GF-D8 (cell line): Measurements from ENCODE around the gene USE1.

Experiments
- DNase-seq: peaks from one replicate; lab custom pipeline; 2025; lab: John Stamatoyannopoulos, UW

USE1 gene

DNA sequence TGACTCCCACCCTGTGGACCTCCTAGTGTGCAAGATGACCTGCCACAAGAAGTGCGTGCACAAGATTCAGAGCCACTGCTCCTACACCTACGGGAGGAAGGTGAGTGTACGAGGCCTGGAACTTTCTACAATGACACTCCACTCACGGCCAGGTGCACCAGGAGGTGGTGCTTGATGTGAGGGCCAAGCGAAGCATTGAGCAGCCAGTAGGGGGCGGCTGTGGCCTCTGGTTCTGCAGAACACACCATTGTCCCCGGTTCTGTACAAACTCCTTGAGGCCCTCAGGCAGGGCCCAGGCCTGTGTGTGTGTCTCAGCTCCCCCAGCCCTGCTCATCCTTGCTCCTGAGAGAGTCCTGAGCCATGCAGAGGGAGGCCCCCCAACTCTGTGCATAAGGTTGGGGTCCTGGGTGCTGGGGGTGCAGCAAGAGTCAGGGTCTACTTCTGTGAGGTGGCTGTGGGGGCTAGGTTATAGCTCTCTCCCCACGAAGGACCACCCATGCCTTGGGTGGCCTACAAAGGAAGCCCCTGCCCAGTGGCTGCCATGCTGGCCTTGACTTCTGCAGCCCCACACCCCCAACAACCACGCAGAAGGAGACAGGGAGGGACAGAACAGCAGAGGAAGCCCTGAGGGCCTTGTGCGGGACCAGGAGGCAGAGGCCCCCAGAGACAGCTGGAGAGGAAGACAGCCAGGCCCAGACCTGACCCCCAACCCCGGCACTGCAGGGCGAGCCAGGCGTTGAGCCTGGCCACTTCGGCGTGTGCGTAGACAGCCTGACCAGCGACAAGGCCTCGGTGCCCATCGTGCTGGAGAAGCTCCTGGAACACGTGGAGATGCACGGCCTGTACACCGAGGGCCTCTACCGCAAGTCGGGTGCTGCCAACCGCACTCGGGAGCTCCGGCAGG is 9.7 kb upstream of the USE1 start:
- no peak for DNase-seq

DNA sequence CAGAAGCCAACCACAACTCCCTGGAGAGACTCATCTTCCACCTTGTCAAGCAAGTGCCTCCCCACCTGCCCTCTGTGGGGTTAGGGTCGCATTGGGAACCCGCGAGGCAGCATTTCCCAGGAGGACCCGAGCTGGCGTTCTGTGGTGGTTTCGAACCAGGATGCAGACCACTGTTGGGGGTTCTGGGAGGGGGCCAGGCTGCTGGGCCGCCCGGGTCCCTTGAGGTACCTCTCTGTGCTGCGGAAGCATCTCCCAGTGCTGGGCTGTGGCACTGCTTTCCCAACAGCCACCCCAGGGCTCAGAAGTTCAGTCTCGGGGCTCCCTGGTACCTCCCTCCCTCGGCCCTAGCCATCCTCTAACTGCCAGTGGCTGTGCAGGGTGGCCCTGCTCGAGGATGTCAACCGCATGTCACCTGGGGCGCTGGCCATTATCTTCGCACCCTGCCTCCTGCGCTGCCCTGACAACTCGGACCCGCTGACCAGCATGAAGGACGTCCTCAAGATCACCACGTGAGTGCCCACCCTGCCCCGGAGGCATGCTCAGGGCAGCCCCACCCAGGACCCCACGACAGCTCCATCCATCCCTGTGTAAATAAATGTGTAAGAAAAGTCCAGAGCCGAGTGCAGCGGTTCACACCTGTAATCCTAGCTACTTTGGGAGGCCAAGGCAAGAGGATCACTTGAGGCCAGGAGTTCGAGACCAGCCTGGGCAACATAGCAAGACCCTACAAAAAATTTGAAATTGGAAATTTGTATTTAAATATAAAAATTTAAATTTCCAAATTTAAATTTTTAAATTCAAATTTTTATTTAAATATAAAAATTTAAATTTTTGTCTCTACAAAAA is 8.2 kb upstream of the USE1 start:
- no peak for DNase-seq

DNA sequence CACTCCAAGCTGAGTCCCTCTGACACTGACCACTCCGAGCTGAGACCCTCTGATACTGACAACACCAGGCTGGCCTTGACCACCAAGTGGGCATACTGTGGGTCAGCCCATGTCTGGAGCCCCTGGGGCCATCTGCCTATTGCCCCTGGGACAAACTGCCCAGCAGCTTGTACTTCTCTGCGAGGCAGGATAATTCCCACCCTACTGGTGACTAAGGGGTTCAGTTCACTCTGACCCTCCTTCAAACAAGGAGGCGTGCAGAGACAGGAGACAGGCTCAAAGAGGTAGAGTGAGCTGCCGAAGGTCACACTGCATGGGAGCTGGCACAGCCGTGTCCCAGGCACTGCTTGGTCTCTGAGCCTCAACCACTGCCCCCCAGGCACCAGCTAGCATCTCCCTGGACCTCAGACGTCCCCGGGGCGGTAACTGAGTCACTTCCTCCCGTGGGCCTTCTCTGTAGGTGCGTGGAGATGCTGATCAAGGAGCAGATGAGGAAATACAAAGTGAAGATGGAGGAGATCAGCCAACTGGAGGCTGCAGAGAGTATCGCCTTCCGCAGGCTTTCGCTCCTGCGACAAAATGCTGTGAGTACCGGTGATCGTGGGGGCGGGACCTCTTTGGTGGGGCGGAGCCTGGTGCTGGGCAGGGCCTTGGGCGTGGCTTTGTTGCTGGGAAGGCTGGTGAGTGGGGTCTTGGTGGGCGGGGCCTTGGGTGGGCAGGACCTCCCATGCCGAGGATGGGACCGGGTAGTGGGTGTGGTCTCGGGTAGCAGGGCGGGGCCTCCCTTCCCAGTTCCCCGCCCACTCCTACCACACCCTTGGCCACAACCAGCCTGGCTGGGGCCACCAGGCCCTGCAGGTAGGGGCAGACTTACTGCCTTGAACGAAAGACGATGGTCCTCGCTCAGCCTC is 5.8 kb upstream of the USE1 start:
- no peak for DNase-seq

DNA sequence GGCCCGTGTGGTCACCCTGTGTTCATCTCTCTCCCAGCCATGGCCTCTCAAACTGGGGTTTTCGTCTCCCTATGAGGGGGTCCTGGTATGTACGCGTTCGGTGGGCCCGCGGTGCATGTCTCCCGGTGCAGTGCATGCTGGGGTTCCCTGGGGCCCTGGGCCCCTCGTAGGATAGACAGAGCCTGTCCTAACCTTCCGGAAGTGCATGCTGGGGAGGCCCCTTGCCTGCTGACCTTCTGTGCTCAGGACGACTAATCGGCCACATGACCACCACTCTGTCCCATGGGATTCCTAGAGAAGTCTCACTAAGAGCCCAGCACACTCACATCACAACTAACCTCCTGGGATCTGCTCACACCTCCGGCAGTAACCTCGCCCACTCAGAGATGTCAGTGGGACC is 4.9 kb upstream of the USE1 start:
- DNase-seq: no peak

DNA sequence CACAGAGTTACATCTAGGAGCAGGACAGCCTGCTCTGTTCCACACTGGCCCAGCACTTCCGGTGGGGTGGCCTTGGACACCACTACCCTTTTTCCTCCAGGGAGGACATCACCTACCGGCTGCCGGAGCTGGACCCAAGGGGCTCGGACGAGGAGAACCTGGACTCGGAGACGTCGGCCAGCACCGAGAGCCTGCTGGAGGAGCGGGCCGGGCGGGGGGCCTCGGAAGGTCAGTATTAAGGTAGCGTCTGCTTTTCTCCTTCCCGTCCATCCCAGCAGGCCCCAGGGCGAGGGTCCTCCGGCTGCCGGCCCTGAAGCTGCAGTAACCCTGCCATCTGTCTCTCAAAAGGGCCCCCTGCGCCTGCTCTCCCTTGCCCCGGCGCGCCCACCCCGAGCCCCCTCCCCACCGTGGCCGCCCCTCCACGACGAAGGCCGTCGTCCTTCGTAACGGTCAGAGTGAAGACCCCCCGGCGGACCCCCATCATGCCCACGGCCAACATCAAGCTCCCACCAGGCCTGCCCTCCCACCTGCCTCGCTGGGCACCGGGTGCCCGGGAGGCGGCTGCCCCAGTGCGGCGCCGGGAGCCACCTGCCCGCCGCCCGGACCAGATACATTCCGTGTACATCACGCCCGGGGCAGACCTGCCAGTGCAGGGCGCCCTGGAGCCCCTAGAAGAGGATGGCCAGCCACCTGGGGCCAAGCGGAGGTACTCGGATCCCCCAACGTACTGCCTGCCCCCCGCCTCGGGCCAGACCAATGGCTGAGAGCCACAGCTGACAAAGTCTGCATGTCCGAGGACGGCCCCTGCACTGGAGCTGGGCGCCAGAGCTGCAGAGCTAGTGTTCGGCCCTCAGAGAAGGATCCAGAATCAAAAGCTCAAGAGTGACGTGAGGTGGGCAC is 3.4 kb upstream of the USE1 start:
- no peak for DNase-seq

DNA sequence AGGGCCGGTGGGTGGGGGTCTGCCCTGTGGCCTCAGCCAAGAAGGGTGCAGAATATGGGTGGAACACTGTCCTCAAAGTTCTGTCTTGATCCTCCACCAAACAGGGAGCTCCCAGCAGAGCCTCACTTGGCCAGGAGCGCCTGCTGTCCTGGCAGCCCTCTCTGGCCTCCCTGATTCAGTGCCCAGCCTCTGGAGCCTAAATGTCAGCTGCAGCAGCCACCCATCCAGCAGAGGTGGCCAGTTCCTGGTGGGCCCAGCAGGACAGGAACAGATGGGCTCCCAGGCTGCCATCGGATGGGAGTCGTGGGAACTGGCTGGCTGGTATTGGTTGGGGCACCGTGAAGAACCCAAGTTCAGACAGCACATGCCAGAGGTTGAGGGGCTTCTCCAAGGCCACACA is 1.8 kb upstream of the USE1 start:
- DNase-seq: no peak

DNA sequence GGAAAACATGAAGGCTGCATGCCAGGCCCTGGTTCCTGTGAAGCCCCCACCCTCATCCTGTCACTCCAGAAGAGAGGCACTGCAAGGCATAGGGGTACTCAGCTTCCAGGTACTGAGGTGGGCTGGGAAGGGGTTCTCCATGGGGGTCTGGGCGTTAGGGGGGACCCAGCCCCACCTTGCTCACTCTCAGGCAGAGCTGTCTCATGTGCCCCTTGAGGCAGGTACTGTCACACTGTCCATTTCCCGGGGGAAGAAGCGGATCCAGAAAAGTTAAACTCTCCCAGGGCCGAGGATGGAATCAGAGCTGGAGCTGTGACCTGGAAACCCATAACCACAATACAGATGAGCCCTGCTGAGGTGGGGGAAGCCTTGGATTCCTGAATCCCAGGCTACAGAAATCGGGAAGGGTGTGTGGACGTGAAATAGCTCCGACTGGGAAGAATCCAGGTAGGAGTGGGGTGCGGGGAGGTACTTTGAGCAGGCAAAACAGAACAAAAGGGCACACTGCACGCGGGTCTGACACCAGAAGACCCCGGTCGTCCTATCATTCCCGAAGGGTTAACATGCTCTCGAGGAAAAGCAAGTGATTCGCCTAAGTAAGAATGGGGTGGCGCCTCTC is 540 bp upstream of the USE1 start:
- DNase-seq: no peak

DNA sequence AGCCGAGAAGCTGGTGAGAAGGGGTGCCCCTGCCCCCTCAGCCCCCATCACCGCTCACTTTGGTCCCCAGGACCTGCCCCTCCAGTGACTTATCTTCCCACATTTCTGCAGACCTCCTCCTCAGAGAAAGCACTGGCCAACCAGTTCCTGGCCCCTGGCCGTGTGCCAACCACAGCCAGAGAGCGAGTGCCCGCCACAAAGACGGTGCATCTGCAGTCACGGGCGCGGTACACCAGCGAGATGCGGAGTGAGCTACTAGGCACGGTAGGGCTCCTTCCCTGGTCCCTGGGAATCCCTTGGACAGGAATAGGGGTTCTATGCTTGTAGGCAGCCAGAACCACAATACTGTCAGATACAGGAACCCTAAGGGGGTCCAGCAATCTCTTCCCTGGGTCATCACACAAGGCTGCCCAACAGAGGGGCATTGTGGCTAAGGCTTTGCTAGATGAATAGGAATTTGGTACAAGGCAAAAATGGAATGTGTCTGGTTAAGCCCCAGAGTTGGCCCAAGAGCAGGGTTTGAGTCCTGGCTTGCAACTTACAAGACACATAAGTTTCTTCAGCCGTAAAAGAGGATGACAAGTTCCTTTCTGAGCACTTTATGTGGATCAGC is 1.0 kb downstream of the USE1 start:
- DNase-seq: no peak

DNA sequence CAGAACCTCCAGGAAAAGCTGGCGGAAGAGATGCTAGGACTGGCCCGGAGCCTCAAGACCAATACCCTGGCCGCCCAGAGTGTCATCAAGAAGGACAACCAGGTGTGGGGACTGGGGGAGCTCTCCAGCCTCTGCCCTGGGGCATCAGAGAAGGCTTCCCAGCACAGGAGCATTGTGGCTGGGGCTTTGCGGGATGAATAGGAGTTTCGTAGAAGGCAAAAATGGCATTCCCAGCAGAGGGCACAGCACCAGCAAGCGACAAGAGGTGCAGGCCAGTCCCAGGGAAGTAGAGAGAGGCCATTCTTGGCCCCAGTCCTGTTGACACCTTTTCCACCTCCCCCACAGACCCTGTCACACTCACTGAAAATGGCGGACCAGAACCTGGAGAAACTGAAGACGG is 4.1 kb downstream of the USE1 start:
- DNase-seq: no peak

DNA sequence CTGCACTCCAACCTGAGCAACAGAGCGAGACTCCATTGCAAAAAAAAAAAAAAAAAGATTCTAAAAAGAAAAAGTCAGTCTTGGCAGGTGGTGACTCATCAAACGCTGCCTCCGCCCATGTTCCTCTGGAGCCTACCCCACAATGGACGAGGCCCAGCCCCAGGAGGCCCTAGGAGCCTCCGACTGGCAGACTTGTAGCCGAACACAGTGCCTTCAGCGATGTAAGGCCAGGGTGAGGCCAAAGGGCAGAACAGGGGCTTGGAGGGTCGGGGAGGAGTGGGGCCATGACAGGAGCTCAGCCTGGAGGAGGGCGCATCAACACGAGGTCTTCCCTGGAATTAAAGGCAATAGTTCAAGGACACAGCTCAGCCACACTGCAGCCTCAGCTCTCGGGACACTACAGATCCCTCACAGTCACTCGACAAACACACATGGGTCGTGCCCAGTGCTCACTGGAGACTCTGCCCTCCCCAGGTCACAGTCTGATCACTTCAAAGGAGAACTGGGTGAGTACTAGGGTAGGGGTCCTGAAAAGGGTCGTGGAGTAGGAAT is 5.1 kb downstream of the USE1 start:
- DNase-seq: no peak

DNA sequence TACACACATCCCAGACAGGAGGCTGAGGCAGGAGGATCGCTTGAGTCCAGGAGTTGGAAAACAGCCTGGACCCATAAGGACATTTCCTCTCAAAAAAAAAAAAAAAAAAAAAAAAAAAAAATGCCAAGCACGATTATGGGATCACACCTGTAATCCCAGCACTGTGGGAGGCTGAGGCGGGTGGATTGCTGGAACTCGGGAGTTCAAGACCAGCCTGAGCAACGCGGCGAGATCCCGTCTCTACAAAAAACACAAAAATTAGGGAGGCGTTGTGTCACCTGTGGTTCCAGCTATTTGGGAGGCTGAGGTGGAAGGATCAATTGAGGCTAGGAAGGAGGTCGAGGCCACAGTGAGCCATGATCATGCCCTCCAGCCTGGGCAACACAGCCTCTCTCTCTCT is 9.9 kb downstream of the USE1 start:
- DNase-seq: no peak

DNA sequence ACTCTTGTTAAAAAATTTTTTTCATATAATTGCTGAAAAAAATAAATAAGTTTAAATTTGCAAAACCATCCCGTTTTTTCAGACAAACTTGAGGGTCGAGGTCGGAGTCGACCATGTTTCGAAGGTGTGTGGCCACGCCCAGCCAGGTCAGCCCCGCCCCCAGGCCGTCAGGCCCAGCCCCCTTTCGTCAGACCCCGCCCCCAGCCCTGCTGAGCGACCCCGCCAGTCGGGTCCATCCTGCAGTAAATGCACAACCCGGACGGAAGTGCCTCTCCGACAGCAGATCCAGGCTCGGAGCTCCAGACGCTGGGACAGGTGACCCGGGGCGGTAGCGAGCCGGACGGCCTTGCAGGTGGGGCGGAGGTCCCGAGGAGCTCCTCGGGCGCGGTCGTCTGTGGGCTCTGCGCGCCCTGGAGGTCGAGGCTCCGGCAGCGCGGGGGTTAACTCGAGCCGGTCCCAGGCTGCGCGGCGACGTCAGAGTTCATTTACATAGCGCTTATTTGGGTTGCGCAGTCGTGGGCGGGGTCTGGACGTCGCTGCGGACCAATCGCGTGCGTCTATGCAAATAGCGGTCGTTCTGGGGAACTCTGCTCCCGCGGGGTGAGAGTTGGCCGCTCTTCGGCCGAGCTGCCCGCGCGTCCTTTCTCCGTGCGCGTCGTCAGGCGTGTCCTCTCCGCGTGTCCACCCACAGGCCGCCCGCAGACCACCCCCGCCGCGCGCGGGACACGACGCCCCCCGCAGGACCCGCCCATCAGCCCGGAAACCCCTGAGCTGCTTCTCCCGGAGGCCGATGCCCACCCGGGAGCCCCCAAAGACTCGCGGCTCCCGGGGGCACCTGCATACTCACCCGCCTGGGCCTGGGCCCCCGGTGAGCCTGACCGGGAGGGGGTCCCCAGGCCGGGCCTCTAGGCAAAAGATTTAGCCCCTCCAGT is 11.1 kb downstream of the USE1 start, which contains the start of gene OCEL1:
Gene OCEL1, plus strand, starts transcription at position 225 of the 932 bp plus-strand sequence. Its CDS starts 22 bp downstream, at position 247.
- peak; percentile 92 for DNase-seq

DNA sequence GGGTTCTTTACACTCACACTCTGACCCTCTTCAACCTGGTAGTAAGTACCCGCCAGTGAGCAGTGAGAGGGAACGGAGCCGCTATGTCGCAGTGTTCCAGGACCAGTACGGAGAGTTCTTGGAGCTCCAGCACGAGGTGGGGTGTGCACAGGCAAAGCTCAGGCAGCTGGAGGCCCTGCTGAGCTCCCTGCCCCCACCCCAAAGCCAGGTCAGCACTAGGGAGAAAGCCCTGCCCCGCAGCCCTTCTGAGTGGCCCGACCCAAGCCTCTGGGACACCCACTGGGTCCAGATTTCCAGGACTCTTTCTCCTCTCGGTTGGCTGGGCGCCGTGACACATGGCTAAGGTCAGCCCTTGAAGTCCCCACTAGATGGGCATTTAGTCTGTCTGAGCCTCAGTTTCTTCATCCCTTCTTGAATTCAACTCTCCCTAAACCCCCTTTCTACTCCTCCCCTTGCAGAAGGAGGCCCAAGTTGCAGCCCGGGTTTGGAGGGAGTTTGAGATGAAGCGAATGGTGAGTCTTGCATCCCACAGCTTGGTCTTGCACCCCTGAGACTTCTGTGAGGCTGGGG is 12.7 kb downstream of the USE1 start:
- DNase-seq: no peak

DNA sequence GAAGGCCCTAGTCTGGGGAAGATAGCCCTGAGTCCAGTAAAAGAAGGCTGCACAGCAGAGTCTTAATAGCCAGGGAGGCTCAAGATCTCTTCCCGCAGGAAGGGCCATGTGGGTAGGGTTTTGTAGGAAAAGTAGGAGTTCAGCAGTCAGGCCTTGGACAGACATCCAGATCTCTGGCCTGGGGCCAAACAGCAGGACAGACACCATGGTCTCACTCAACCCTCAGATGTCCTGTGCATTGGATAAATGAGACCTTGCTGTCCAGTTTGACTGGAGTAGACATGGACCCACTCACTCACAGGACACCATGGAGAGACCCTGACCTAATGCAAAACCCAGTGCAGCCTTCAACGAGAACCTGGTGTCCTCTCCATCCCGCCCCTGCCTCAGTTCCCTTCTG is 14.7 kb downstream of the USE1 start:
- DNase-seq: no peak

DNA sequence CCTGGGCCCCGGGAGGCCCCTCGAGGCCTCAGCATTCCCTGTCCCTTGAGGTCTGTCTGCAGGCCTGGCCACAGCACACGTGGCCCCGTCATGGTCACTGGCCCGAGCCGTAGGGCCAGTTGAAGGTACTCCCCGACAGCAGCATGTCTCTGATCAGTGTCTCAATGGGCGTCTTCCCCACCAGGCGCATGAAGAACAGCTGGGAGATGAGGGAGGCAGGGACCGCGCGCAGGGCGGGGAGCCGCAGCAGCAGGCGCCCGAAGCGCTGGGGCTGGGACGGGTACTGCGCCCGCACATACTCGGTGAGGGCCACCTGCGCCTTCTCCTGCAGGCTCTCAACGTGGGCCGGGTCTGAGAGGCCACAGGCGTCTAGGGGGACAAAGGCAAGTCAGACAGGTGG is 17.1 kb downstream of the USE1 start:
- DNase-seq: no peak

DNA sequence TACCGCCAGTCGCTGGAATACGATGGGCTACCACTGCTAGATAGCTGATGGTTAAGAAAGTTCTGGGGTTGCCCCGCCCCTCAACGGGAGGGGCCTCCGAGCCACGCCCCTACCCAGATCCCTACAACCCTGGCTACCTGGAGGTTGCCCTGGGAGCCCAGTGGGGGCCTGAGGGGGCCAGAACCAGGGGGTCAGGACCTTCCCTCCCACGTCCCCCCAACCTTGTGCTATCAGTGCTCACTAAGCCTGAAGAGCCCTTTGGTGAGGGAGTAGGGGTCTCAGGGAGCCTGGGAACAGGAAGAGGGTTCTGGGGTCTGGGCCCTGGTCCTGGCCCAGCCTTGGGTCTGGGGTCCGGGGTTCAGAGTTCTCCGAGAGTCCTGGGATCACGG is 19.7 kb downstream of the USE1 start:
- no peak for DNase-seq

DNA sequence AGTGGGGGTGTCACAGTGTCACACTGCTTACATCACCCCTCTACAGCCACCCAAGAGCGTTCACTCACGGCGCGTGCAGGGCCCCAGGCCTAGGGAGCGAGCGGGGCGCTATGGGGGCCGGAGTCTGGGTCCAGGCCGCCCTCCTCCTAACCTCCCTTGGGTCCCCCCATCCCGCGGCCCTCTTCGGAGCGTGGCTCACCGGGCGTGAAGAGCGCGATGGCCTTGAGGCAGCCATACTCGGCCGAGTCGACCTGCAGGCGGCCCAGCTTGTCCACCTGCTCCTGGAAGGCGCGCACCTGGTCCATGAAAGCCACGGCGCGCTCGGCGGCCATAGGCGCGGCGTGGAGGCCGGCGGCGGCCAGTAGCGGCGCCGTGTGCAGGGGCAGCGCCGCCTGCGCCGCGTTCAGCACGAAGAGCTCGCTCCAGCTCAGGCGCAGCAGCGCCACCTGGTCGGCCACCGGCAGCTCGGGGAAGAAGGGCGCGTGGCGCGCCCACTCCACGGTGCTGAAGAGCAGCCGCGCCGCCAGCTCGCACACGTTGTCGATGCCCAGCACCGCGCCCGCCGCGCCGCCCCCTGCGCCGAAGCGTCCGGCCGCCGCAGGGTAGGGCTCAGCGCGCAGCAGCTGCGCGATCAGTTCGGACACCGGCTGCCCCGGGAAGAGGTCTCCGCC is 20.3 kb downstream of the USE1 start:
- peak; percentile 40 for DNase-seq
